ENCODE measurements around the gene CDC42BPB.

CDC42BPB gene

GRCh38 chr14:102984336-102985102 lies 72.8 kb downstream of the CDC42BPB start:
- DNase-seq, result no peak

- DNase-seq, result no peak
Measured at GRCh38 chr14:102983496-102983895, 73.9 kb downstream of the CDC42BPB start.

- no peak for DNase-seq
Measured at GRCh38 chr14:102982852-102983470, 74.4 kb downstream of the CDC42BPB start.

GRCh38 chr14:102980409-102980810 lies 76.9 kb downstream of the CDC42BPB start:
- no peak for DNase-seq

- DNase-seq, result no peak
Measured at GRCh38 chr14:102979406-102979805, 77.9 kb downstream of the CDC42BPB start.

- DNase-seq, result no peak
Measured at GRCh38 chr14:102977475-102977874, 79.9 kb downstream of the CDC42BPB start.

- no peak for DNase-seq
Measured at GRCh38 chr14:102975662-102976061, 81.7 kb downstream of the CDC42BPB start.

GRCh38 chr14:102973706-102974285 lies 83.6 kb downstream of the CDC42BPB start:
- no peak for DNase-seq

GRCh38 chr14:102971836-102972606 lies 85.3 kb downstream of the CDC42BPB start:
- no peak for DNase-seq

- no peak for DNase-seq
Measured at GRCh38 chr14:102971314-102971713, 86.0 kb downstream of the CDC42BPB start.

GRCh38 chr14:102970496-102970895 lies 86.9 kb downstream of the CDC42BPB start:
- no peak for DNase-seq

GRCh38 chr14:102969901-102970300 lies 87.4 kb downstream of the CDC42BPB start:
- DNase-seq, result no peak

- no peak for DNase-seq
Measured at GRCh38 chr14:102969060-102969791, 88.1 kb downstream of the CDC42BPB start.

- DNase-seq, result no peak
Measured at GRCh38 chr14:102968306-102968705, 89.0 kb downstream of the CDC42BPB start.

- DNase-seq, result no peak
Measured at GRCh38 chr14:102967506-102967795, 89.9 kb downstream of the CDC42BPB start.

GRCh38 chr14:102966681-102967505 lies 90.5 kb downstream of the CDC42BPB start:
- DNase-seq, result no peak

GRCh38 chr14:102965971-102966655 lies 91.2 kb downstream of the CDC42BPB start:
- DNase-seq, result no peak

- DNase-seq, result no peak
Measured at GRCh38 chr14:102965282-102965681, 92.1 kb downstream of the CDC42BPB start.

GRCh38 chr14:102964152-102964730 lies 93.1 kb downstream of the CDC42BPB start:
- DNase-seq, result no peak

GRCh38 chr14:102962111-102962627 lies 95.2 kb downstream of the CDC42BPB start:
- DNase-seq, result no peak

GRCh38 chr14:102958461-102958860 lies 98.9 kb downstream of the CDC42BPB start:
- DNase-seq, result no peak

Data from activated CD8-positive, alpha-beta memory T cell treated with anti-CD3 and anti-CD28 coated beads, Interleukin-2, amount 50 U/mL, for 4 hours (primary cell).